K562 (cell line): ENCODE data around the gene CBR4. TPM values are rescaled to one million over a fixed set of nuclear protein-coding genes. Genes with fewer than 3 reads are reported as not detected.

Experiments
- ARID2 ChIP-seq: fragments of 450-650 bp; IDR thresholded peaks from 2 replicates; pipeline ENCODE4 v1.6.1; 2017; ENCODE audit warnings: antibody characterized with exemption, mild to moderate bottlenecking
- BHLHE40 ChIP-seq: IDR thresholded peaks from 2 replicates; pipeline ENCODE4 v1.6.1; 2011; ENCODE audit warnings: low read length, improper control_type of control experiment
- EP400 ChIP-seq: fragments of 450-650 bp; IDR thresholded peaks from 2 replicates; pipeline ENCODE4 v1.6.1; 2017; ENCODE audit warnings: antibody characterized with exemption, mild to moderate bottlenecking, moderate library complexity
- HNRNPLL ChIP-seq: fragments of 200-400 bp; formaldehyde crosslinking; IDR thresholded peaks from 2 replicates; pipeline ENCODE4 v1.6.1; 2017; ENCODE audit warnings: low read length, low read depth, mild to moderate bottlenecking; ENCODE audit not compliant: poor library complexity, severe bottlenecking
- LCOR ChIP-seq: sonication (generic); formaldehyde crosslinking; IDR thresholded peaks from 2 replicates; pipeline ENCODE4 v1.8.0; 2022; ENCODE audit warnings: mild to moderate bottlenecking, missing genetic modification reagents
- MAZ ChIP-seq, 2 experiments: fragments of 450-650 bp in 1 of 2; sonication (generic) in 1 of 2; formaldehyde crosslinking; IDR thresholded peaks in 1 of 2; conservative IDR thresholded peaks in 1 of 2; 2 replicates each; pipeline versions ENCODE4 v1.4.0 to v1.5.0; 2020; ENCODE audit warnings: mild to moderate bottlenecking in 1 of 2, missing genetic modification reagents in 1 of 2
- NCOA6 ChIP-seq: fragments of 450-650 bp; IDR thresholded peaks from 2 replicates; pipeline ENCODE4 v1.6.1; 2017; ENCODE audit warnings: mild to moderate bottlenecking
- NFATC3 ChIP-seq: fragments of 450-650 bp; IDR thresholded peaks from 2 replicates; pipeline ENCODE4 v1.6.1; 2017; ENCODE audit warnings: mild to moderate bottlenecking
- NRF1 ChIP-seq, 2 experiments: fragments of 450-650 bp; IDR thresholded peaks in 1 of 2; conservative IDR thresholded peaks in 1 of 2; 2 replicates each; pipeline ENCODE4 v1.6.1; 2014; ENCODE audit warnings: mild to moderate bottlenecking in 2 of 2
- SOX6 ChIP-seq: fragments of 450-650 bp; IDR thresholded peaks from 2 replicates; pipeline ENCODE4 v1.6.1; 2014; ENCODE audit warnings: mild to moderate bottlenecking
- XRCC5 ChIP-seq: fragments of 200-400 bp; formaldehyde crosslinking; IDR thresholded peaks from 2 replicates; pipeline ENCODE4 v1.6.1; 2017; ENCODE audit warnings: low read depth, mild to moderate bottlenecking, low read length
- ZNF444 ChIP-seq: fragments of 250-450 bp; sonication (Bioruptor Pico); IDR thresholded peaks from 2 replicates; pipeline ENCODE4 v1.4.0; 2020; ENCODE audit warnings: mild to moderate bottlenecking, moderate library complexity
- polyA plus RNA-seq, 8 experiments: library from polyadenylated mRNA; depleted of rRNA in 4 of 8; stranded (reverse) in 5 of 8; unstranded in 3 of 8; fragments of >200 nt; fragmentation: Nextera tagmentation in 2 of 8; fragmentation: Illumina TruSeq in 1 of 8; extraction: Ambion mirVana in 2 of 8; extraction: Trizol in 1 of 8; gene quantifications; 2 replicates each; pipeline versions ENCODE4 v1.2.1 to v1.2.3, GENCODE V29; 2011 to 2014; ENCODE audit warnings: inconsistent platforms in 1 of 8, missing spikeins in 1 of 8
- total RNA-seq, 7 experiments: library from RNA; depleted of rRNA in 6 of 7; stranded (reverse); fragments of >200 nt in 6 of 7; fragmentation: Illumina TruSeq in 2 of 7; extraction: Trizol in 2 of 7; gene quantifications; 2 replicates each; pipeline versions ENCODE4 v1.2.1 to v1.2.3, GENCODE V29; 2011 to 2021; ENCODE audit warnings: low replicate concordance in 1 of 7
- TF ChIP-seq, protein P1 (sequence below): fragments of 200-800 bp; sonication (Bioruptor generic); IDR thresholded peaks from 2 replicates; pipeline ENCODE4 v1.6.1; 2017; ENCODE audit warnings: missing genetic modification characterization, missing compliant biosample characterization
- TF ChIP-seq, protein P2 (sequence below): sonication (generic); formaldehyde crosslinking; IDR thresholded peaks from 2 replicates; pipeline ENCODE4 v1.8.1; 2022; ENCODE audit warnings: missing genetic modification reagents
- TF ChIP-seq, protein P3 (sequence below), 2 experiments: fragments of 450-650 bp in 1 of 2; sonication (generic) in 1 of 2; formaldehyde crosslinking in 1 of 2; IDR thresholded peaks; 2 replicates each; pipeline versions ENCODE4 v1.7.1 to v1.9.0; 2016 to 2022; ENCODE audit warnings: inconsistent platforms in 1 of 2, mild to moderate bottlenecking in 1 of 2, missing genetic modification reagents in 1 of 2

Gene CBR4
- total and polyA plus RNA-seq, 9 of the 15 experiments (the other 6 are each of a cell fraction or from before 2014, with no cell fraction given), result 12.1 to 26.4 (median 18.6) TPM

DNA sequence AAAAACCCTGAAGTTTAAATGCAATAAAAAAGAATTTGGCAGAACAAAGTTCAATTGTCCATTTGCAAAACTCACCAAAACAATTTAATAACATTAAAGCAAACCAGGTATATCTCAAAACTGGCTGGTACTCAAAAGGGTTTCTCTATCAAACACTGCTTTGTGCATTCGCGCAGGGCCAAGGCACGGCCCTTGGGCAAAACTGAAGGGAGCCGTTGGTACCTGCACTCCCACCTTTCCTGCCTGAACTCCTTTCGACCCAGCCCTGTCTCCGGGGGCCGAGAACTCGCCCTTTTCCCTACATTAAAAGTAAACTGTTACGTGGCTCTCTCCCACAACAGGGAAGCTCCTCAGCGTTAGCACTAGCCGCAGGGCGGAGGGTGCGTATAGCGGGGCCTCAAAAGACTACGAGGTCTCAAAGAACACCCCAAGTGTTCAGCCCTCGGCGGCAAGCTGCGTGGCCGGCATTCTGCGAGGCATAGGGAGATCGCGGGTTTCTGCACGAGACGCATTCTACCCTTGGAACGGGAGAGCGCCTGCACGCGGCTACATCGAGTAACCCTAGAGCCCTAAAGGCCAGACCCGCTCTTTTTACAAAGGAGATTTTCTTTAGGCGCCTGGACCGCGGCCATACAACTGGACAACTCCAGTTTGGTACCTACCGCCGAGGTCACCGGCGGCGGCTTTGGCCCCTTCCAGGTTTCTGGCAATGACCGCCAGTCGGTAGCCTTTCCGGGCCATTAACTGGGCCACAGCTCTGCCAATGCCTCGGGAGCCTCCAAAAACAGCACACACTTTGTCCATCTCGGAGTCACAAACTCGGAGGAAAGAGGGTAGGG is 550 bp downstream of the CBR4 start (continued):
- TF ChIP-seq ZNF444 (CRISPR knock-in tag), result no peak
- TF ChIP-seq, protein P1, sequence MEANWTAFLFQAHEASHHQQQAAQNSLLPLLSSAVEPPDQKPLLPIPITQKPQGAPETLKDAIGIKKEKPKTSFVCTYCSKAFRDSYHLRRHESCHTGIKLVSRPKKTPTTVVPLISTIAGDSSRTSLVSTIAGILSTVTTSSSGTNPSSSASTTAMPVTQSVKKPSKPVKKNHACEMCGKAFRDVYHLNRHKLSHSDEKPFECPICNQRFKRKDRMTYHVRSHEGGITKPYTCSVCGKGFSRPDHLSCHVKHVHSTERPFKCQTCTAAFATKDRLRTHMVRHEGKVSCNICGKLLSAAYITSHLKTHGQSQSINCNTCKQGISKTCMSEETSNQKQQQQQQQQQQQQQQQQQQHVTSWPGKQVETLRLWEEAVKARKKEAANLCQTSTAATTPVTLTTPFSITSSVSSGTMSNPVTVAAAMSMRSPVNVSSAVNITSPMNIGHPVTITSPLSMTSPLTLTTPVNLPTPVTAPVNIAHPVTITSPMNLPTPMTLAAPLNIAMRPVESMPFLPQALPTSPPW, result peak; percentile 49; the same call in 1 of the 2 replicates
- no peak for TF ChIP-seq XRCC5
- TF ChIP-seq NCOA6, result no peak
- TF ChIP-seq ARID2, result 0 out of 2 replicates have a peak, but pooled peaks have one; percentile 15
- TF ChIP-seq LCOR, result no peak
- TF ChIP-seq, protein P2, sequence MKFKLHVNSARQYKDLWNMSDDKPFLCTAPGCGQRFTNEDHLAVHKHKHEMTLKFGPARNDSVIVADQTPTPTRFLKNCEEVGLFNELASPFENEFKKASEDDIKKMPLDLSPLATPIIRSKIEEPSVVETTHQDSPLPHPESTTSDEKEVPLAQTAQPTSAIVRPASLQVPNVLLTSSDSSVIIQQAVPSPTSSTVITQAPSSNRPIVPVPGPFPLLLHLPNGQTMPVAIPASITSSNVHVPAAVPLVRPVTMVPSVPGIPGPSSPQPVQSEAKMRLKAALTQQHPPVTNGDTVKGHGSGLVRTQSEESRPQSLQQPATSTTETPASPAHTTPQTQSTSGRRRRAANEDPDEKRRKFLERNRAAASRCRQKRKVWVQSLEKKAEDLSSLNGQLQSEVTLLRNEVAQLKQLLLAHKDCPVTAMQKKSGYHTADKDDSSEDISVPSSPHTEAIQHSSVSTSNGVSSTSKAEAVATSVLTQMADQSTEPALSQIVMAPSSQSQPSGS (CRISPR knock-in tag), result no peak
- peak; percentile 62 for TF ChIP-seq EP400
- TF ChIP-seq, protein P3, sequence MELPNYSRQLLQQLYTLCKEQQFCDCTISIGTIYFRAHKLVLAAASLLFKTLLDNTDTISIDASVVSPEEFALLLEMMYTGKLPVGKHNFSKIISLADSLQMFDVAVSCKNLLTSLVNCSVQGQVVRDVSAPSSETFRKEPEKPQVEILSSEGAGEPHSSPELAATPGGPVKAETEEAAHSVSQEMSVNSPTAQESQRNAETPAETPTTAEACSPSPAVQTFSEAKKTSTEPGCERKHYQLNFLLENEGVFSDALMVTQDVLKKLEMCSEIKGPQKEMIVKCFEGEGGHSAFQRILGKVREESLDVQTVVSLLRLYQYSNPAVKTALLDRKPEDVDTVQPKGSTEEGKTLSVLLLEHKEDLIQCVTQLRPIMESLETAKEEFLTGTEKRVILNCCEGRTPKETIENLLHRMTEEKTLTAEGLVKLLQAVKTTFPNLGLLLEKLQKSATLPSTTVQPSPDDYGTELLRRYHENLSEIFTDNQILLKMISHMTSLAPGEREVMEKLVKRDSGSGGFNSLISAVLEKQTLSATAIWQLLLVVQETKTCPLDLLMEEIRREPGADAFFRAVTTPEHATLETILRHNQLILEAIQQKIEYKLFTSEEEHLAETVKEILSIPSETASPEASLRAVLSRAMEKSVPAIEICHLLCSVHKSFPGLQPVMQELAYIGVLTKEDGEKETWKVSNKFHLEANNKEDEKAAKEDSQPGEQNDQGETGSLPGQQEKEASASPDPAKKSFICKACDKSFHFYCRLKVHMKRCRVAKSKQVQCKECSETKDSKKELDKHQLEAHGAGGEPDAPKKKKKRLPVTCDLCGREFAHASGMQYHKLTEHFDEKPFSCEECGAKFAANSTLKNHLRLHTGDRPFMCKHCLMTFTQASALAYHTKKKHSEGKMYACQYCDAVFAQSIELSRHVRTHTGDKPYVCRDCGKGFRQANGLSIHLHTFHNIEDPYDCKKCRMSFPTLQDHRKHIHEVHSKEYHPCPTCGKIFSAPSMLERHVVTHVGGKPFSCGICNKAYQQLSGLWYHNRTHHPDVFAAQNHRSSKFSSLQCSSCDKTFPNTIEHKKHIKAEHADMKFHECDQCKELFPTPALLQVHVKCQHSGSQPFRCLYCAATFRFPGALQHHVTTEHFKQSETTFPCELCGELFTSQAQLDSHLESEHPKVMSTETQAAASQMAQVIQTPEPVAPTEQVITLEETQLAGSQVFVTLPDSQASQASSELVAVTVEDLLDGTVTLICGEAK (IDR thresholded peaks at IDR 0.05), result no peak
- TF ChIP-seq, protein P3 (CRISPR knock-in tag; IDR thresholded peaks at IDR 0.05), result no peak
- no peak for TF ChIP-seq NFATC3
- no peak for TF ChIP-seq NRF1 (conservative IDR thresholded peaks at IDR 0.05 in 1 of 2, IDR thresholded peaks at IDR 0.05 in 1 of 2)
- TF ChIP-seq MAZ (CRISPR knock-in tag; conservative IDR thresholded peaks at IDR 0.05 in 1 of 2, IDR thresholded peaks at IDR 0.05 in 1 of 2), result peak in 1 of 2 experiments; percentile 11; a peak in 1 of 4 replicates
- TF ChIP-seq HNRNPLL, result peak; percentile 22
- 0 out of 2 replicates have a peak, but pooled peaks have one; percentile 5 for TF ChIP-seq SOX6
- TF ChIP-seq BHLHE40, result peak; percentile 89
